Fibroblast of skin of right biceps (primary cell): ENCODE data around the gene NOL4L.

Experiments used
- DNase-seq: peaks from one replicate; pipeline ENCODE4 v3.0.0-alpha.2; 2013

Gene NOL4L

DNA sequence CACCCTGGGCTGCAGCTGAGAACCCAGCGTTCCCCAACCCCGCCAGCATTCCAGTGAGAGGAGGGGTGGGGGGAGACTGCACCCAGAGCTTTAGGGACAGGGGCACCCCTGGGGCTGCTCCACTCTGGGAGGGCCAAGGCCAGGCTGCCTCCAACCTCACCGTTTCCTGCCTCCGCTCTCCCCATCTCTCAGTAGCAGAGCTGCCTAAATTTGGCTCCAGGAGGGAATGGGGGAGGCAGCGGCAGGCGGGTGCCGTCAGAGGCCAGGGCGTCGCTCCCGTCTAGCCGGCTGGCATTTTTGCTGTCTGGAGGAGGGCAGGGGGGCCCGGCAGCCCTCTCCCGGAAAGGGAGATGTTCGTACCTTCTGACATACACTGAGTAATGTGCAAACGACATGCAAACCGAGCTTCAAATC lies 46.6 kb downstream of the NOL4L start:
- peak; percentile 56 for DNase-seq

DNA sequence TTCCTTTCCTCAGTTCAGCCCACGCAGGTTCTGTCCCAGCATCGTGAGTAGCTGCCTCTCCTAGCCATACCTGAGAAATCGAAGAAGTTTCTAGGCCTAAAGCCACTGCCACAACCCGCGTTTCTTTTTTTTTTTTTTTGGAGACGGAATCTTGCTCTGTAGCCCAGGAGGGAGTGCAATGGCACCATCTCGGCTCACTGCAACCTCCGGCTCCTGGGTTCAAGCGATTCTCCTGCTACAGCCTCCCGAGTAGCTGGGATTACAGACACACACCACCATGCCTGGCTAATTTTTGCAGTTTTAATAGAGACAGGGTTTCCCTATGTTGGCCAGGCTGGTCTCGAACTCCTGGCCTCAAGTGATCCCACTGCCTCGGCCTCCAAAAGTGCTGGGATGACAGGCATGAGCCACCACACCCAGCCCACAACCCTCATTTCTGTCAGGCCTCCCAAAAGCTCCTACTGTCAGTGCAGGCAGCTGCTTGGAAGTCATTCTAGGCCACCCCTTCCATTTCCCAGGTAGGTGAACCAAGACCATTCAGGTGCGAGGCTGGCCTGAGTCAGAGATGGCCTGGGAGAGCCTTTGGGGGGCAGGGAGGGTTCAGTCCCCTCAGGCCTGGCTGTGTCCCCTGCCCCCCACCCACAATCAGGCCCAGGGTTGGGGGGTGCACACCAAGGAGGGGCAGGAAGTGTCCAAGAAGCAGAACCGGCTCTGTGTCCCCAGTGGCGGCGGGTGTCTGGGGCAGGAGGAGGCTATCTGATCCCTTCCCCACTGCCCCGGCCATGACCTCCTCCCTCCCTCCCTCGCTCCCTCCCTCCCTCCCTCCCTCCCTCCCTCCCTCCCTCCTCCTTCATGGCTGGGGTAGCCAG lies 47.2 kb downstream of the NOL4L start:
- DNase-seq, result no peak

DNA sequence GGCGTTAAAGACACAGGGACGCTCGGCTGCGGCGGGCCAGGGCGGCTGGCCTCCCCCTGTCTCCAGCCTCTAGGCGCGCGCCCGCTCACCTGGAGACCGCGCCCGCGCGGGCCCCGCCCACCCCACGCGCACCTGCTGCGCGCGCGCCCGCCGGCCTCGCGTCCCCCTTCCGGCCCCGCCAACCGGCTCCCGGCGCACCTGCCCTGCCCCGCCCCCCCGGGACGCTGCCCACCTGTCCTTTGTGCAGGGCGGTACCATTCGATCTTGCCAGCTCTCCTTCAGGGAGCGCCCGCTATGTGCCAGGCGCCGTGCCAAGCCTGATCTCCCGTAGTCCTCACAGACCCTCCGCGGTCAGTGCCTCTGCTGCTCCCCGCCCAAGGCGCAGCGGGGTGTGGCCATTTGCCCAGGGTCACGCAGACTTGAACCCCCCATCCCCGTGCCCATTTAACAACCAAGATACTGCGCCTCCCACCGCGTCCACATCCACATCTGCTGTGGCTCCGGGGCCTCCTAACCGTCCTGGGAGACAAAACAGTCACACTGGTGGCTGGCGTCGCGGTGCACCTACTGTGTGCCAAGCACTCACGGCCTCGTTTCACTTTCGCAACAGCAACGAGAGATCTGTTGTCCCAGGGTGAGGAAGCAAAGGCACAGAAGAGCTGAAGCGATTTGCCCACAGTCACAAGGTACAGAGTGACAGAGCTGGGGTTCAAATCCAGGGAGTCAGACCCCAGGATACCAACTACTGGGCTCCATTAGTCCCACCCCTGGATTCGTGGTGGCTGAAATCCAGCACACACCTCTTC lies 48.1 kb downstream of the NOL4L start:
- DNase-seq, result no peak

DNA sequence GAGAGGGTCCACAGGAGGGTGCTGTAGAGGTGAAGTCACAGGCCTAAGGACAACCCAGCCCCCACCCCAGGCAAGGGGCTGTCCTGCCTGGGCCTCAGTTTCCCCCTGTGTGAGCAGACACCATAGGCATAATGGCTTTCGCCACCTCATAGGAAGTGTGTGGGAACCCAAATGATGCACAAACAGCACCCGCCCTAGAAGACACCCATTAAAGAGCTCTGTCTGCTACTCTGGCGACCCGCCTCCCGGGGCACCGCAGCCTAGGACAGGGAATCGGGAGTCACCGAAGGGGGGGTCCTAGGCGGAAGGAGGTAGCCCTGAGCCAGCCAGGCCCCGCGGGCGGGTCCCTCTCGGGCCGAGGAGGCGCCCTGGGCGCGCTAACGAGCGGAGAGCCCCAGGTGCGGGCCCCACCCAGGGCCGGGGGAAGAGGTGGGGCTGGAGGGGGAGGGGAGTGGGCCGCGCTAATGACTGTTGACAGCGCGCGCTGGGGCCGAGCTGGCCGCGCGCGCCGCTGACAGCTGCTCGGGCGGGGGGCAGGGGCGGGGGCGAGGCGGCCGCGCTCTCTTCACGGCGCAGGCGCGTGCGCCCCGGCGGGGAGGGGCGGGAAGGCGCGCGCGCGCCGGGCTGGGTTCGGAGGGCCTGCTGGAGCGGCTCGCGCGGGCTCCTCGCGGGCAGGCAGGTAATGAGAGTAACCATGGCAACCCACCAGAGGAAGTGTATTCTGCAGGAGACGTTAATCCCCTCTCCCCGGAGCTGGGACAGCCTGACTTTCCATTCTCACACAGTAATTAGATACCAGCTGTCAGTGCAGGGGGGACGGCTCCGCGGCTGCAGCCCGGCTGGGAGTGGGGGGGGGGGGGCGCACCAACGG lies 48.9 kb downstream of the NOL4L start:
- peak; percentile 10 for DNase-seq

DNA sequence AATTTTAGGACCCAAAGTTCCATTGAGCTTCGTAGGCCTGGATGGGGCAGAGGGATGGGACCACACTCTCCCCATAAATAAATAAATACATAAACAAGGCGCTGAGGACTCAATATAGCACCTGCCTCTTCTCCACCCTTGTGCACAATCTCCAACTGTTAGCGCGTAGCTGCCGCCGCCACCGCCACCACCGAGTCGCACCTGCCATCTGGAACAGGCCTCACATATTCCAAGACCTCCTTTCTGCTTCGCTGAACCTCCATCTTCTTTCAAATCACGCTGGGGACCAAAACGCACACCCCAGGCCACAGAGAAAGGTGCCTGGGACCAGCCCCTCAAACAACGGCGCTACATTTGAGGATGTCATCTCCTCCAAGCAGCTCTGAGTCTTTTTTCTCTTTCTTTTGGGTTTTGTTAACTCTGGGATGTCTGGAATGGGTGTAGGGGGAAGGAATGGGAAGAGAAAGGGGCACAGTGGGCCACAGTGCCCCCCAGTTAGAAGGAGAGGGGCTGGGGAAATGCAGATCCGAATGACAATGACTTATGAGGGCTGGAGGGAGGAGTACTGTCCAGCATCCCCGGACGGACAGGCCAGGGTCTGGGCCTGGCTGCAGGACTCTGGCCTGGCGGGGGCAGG lies 49.7 kb downstream of the NOL4L start:
- DNase-seq, result no peak

DNA sequence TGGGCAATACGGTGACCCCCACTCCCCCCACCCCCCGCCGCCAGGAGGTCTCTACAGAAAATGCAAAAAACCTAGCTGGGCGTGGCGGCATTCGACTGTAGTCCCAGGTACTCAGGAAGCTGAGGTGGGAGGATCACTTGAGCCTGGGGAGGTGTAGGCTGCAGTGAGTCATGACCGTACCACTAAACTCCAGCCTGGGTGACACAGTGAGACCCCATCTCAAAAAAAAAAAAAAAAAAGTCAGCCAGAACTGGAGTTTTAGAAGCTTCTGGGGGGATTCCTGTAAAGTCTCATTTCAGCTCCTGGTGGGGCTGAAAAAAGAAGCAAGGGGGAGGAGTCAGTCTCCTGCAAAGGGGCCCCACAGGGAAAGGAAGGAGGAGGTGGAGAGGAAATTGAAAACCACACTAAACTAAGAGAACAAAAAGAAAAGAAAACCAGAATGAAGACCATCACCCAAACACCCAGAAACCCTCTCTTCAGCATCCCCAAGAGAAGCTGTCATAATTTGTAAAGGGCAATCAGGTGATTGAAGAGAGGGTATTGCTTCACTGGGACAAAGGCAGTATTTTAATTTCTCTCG lies 50.4 kb downstream of the NOL4L start:
- DNase-seq, result no peak

DNA sequence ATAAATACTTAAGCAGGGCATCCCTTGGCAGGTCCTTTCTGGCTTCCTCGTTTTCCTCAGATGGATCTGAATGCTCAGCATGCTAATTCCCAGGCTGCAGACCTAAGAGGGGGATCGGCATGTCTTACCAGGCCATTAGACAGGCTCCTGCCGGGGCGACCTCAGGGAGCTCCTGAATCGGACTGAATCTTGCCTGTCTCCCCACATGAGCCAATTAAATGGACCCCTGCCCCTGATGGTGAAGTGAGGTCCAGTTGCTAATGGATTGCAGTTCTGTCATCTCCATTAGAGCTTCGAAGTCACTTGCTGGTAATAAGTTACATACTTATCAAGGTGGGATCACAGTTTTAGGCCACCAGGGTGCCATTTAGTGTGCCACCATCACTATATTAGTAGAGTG lies 51.4 kb downstream of the NOL4L start:
- DNase-seq, result no peak

DNA sequence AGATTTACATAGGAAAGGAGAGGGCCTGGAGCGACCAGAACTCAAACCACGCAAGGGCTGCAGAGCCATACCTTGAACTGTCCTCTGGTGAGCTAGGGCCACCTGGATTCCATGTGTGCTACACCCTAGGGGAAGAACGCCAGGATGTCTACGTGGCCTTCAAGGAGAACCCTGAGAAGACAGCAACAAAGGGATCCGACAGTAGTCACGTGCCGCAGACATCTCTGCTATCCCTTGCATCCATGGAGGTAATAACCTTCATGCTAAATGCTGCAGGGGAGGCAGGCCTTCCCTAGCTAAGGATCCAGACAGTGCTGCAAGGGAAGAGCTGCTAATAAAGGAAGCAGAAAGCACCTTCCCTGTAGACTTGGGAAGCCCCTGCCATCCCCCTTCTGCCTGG lies 52.9 kb downstream of the NOL4L start:
- DNase-seq, result no peak

DNA sequence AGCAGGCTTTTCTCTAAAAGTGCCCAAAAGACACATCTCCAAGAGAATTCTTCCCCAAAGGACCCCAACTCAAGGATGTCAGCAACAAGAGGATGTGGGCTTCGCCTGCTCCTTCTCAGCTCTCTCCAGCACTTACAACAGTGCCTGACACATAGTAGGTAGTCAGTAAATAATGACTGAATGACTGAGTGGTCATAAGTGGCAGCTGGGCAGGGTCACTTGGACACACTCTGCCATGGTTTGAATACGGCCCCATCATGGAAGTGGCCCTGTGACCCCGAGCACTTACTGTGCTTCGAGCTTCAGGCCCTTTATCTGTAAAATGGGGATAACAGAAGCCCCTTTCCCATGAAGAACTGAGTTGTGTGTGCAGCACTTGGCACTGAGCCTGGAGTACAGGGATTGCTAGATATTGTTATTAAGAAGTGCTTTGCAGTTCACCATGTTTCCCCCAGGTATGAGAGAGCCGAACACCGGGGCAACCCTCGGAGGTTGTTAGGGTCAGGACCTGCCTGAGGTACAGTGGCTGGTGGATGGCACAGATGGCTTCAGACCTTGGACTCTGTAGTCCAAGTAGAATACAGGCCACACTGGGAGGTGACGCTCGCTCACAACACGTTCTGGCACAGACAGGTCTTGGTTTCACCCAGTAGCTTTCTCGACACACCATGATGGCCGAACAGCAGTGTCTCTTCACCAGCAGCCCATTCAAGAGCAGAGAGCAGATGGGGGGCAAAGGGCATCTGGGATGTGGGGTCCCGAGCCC lies 56.0 kb downstream of the NOL4L start:
- DNase-seq, result no peak

DNA sequence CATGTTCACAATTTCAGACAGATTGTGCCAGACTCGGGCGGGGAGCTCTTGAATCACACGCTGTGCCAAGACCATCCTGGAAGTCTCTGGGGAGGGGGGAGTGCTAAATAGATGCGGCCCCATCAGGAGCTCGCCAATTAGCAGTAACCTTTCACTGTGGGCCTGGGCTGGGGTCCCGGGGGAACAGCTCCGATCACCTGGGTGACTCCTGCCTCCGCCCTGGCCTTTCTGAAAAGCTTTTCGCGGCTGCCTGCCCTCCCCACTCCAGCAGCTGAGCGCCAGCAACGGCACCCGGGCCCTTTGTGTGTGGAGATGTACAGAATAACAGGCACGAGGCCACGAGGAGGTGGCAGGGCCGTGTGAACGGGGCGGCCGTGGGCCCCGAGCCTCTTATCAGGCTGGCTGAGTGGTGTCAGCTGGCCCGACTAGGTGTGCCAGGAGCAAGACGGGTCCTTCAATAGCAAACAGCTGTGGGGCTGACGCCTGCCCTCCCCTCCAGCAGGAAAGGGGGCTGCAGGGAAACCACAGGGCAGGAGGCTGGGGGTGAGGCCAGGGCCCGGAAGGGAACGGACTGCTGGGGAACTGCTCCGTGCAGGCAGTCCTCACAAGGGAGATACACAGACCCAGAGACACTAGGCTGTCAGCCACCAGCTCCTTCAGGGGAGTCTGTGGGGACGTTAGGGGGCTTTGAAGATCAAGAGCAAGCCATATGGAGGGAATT lies 56.8 kb downstream of the NOL4L start:
- no peak for DNase-seq

DNA sequence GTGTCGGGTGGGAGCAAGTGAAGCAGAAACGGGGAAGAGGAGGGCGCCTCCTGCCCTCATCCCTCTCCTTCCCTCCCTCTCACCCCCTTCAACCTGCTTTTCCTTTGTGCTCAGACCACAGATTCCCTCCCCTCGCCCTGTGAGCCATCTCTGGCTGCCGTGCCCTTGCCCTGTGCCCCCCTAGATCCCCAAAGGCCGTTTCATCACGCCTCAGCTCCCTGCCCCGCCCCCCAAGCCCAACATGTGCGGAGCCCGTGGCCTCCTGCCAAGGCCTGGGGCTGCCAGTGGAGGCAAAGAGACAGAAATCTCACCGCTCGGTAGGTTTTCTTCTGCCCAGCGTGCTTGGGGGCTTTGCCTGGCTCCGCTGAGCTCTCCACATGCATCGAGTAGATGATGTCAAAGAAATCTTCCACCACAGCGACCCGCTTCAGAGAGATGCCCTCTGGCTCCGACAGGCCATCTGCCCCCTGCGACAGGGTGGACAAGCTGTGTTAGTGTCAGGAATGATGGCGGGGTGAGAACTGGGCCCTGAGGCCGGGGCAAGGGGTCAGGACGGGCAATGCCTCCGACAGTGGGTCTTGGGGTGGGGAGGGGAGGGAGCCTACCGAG lies 57.6 kb downstream of the NOL4L start:
- DNase-seq, result no peak

DNA sequence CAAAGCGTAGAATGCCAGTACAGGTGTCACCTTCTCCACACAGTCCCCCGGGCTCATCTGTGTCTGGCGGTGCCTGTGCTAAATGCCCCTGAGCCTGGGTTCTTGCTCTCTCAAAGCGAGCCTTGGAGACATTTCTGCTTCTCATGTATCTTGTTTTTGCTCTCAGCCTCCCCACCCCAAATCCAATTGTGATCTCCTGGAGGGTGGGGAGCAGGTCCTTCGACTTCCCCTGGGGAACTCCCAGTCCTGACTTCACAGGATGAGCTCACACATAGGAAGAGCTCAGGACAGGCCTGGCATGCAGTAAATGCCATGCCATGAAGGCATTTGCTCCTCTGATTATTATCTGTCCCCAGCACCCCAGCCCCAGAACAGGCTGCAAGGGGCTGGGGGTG lies 58.1 kb downstream of the NOL4L start:
- no peak for DNase-seq

DNA sequence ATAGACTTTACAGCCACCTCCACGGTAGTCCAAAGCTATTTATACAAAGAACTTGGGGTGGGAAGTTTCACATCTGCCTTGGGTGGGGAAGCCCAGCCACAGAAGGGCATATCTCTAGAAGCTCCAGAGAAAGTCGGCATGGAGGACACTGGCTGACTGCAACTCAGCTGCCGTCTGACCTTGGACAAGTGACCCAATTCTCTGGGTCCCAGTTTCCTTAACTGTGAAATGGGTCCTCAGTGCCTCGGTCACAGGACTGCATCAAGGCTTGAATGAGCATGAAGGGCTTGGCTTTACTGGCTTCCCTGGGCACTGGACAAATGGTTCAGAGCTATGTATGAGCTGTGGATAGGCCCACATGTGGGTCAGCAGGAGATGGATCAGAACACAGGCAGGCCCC lies 58.6 kb downstream of the NOL4L start:
- DNase-seq, result no peak

DNA sequence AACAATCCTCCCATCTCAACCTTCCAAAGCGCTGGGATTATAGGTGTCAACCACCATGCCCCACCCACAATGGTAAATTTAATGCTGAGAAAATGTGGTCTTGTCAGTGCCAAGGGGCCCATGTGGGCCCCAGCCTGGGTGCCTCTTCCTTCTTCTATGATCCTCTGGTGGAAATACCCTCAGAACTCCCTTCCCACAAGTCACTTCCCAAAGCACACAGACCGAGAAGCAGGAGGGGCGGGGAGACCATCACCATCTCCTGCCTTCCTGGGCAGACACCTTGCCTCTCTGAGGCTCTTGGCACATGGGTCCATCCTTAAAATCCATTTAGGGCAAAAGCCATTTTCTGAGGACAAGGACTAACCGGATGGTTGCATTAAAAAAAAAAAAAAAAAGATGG lies 59.0 kb downstream of the NOL4L start:
- DNase-seq, result no peak

DNA sequence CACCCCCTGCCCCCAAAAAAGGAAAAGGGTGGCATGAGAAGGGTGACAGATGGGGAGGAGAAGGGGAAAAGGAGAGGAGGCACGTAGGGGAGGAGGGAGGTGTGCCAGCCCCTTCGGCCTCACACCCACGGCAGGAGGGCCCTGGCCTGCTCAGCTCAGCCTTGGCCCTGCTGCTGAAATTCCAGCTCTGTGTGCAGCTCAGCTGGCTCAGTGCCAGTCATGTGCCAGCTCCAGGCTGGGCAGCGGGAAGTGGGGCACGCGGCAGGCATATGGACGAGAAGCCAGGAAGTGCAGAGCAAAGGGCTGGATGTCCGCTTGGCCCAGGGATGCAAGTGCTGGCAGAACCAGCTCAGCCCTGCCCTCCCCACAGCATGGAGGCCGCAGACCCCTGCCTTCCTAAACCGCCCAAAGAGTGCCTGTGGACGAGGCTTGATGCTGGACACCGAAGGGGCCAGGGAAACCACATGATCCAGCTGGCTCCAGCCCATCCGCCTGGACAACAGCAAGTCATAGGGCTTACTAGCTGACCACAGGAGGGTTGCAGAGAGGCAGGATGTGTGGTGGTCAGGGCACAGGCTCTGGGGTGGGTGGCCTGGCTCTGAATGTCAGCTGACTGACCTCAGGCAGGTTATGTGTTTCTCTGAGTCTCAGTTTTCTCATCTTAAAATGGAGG lies 60.2 kb downstream of the NOL4L start:
- no peak for DNase-seq

DNA sequence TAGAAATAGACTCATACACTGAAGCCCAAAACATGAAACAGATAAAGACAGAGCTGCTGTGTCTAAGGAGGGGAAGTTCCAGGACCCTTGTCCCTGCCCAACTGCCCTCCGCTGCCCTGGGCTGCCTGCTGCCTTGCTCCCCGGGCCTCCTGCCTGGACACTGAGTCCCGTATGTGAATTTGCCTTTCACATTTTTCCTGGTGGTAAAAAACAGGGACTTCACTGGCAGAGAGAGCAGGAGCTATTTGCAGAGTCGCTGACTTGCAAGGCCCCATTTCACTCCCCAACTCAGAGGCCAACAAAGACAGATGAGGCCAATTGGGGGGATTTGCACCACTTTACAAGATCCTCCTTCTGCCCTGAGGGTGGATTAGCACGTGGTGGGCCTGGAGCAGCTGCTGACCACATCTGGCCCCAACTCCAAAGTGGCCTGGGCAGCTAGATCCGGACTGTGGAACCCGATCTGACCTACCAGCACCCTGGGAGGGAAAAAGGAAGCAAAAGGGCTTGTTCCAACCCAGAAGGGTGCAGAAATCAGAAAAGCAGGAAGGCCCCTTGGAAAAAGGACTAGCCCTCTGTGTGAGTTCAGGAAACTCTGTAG lies 61.4 kb downstream of the NOL4L start:
- no peak for DNase-seq

DNA sequence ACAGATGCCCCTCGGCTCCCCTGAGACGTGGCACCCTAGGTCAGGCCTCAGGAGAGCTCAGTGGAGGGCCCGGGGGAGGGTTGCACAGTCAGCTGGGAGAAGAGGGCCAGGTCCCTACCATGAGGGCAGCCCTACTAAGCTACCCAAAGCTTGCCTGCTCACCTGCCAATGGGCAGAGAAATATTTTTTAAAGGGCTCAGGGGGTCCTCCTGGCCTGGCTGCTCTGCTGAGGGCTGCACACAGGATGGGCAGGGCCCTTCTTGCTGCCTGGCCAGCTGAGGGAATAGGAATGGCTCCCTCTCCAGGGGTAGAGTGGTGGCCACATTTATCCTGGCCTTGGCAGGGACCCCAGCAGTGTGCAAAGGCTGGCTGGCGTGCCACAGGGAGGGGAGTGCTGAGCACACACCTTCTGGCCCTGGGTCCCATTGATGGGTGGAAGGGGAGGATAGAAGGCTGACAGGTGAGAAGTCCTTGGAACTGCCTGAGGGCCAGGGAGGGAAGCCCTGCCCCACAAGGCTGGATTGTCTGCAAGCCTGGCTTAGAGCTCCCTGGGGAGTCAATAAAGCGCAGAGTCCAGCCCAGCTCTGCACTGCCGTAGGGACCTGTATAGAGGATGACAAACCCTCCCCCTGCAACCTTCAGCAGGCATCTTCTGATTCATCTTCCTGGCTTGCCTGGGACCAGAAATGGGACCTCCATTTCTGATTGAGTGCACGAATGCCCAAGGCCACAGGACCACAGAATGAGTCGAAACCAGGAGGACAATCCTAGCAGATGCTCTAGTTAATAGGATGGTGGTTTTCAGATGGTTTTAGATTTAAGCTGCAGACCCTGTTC lies 62.1 kb downstream of the NOL4L start:
- peak; percentile 72 for DNase-seq

DNA sequence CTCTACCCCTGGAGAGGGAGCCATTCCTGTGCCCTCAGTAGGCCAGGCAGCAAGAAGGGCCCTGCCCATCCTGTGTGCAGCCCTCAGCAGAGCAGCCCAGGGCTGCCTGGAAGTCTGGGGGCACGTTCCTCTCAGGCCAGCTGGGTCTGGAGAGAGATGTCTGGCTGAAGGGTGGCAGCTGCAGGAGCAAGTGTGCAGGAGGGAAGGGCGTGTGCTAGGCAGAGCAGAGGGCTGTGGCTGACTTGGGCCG lies 62.7 kb downstream of the NOL4L start:
- DNase-seq, result no peak
